Spleen (tissue), 7 donors: ENCODE measurements around the gene CEMIP.

Experiments used
- POLR2A ChIP-seq, 3 donors: fragments of 450-650 bp; IDR thresholded peaks; one replicate each; pipeline ENCODE4 v1.5.1; 2017; ENCODE audit warnings: antibody characterized with exemption in 3 of 3, mild to moderate bottlenecking in 1 of 3
- POLR2AphosphoS5 ChIP-seq, 3 donors: sonication (generic); formaldehyde crosslinking; IDR thresholded peaks; one replicate each; pipeline ENCODE4 v1.5.1; 2017; ENCODE audit warnings: antibody characterized with exemption in 3 of 3
- TF ChIP-seq, protein P1 (sequence below), 11 experiments: fragments of 200-600 bp in 7 of 11; fragments of 450-650 bp in 4 of 11; sonication (generic) in 4 of 11; IDR thresholded peaks in 8 of 11; conservative IDR thresholded peaks in 3 of 11; 1 replicate in 7 of 11; 2 replicates in 4 of 11; pipeline versions ENCODE4 v1.4.0 to v1.8.0; 2016 to 2021; ENCODE audit warnings: antibody characterized with exemption in 11 of 11, inconsistent platforms in 4 of 11, mild to moderate bottlenecking in 1 of 11
- donor health status: DM: no; HTN: no; CAD: no; lungs with moderate emphysema.
- donor health status: DM: no; HTN: no; CAD: no.
- donor health status: DM: no; HTN: no; CAD: no.

DNA sequence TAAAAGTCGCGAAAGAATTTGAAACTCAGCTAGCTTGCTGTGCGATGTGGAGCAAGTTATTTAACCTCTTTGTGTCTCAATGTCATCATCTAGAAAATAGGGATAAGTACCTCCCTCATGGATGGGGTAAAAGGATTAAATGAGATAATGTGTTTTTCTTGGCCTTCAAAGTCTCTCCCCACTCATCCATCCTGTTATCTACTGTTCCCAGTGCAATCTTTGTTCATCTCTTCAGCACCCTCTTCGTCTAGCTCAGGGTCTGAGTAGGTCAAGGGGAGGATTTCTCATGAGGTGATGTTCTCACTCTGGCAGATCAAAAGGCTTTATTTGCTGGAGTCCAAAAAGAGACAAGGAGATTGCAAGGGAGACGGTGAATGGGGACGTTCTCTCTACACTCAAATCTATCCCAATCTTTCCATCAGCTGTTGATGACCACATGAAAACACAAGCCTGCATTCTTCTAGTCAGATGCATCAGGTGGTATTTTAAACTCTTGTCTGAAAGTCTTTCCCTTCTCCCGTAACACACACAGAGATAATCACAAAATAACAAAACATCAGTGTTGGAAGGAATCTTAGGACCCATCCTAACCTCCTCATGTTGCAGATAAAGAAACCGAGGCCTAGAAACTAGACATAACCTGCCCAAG, 209.1 kb downstream of the CEMIP start:
- TF ChIP-seq POLR2AphosphoS5 (IDR thresholded peaks at IDR 0.05), result no peak
- TF ChIP-seq, protein P1, sequence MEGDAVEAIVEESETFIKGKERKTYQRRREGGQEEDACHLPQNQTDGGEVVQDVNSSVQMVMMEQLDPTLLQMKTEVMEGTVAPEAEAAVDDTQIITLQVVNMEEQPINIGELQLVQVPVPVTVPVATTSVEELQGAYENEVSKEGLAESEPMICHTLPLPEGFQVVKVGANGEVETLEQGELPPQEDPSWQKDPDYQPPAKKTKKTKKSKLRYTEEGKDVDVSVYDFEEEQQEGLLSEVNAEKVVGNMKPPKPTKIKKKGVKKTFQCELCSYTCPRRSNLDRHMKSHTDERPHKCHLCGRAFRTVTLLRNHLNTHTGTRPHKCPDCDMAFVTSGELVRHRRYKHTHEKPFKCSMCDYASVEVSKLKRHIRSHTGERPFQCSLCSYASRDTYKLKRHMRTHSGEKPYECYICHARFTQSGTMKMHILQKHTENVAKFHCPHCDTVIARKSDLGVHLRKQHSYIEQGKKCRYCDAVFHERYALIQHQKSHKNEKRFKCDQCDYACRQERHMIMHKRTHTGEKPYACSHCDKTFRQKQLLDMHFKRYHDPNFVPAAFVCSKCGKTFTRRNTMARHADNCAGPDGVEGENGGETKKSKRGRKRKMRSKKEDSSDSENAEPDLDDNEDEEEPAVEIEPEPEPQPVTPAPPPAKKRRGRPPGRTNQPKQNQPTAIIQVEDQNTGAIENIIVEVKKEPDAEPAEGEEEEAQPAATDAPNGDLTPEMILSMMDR (IDR thresholded peaks at IDR 0.05 in 8 of 11, conservative IDR thresholded peaks at IDR 0.05 in 3 of 11), result no peak
- TF ChIP-seq POLR2A (IDR thresholded peaks at IDR 0.05), result no peak
